Kasumi-1 (cell line): Measurements from ENCODE around the gene RELA.
A peak's percentile ranks its signal among the peaks of the same experiment; 100 is the strongest.

Experiments
- DNase-seq, 2 experiments: peaks; one replicate each; lab custom pipeline; 2025; lab: John Stamatoyannopoulos, UW

Gene RELA

DNA sequence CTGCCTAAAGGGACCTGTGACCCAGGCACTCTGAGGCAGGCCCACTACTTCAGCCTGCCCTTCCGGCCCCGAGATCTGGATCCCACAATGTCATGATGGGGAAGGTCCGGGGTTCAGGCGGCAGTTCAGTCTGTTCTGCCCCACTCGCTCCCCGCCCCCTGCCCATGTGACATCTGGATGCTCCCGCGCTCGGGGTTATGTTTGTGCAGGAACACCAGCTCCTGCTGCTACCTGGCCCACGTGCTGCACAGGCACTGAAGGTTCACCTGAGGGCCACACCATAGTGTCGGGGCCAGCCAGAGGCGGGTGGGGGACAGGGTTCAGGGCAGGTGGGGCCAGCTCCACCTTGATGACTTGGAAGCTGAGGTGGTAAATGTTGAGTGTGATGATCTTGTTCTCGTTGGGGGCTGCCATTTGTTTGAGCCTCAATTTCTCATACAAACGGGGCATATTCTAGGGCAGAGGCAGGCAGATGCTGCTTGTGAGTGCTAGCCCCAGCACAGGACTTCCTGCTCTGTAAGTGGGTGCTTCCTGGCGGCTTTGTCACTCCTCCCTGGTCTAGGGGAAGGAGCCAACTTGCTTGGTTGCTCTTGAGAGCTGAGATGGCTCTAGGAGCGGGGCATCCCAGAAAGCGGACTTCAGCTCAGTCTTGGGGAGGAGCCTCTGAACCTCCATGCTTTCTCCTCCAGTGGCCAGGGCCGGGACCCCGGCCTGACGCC, 29.2 kb downstream of the RELA start:
- peak; percentile 24 to 33 for DNase-seq

- DNase-seq: no peak
Measured at GRCh38 chr11:65630215-65630614, 32.5 kb downstream of the RELA start.

GRCh38 chr11:65629579-65629978, 33.1 kb downstream of the RELA start:
- DNase-seq: no peak

DNA sequence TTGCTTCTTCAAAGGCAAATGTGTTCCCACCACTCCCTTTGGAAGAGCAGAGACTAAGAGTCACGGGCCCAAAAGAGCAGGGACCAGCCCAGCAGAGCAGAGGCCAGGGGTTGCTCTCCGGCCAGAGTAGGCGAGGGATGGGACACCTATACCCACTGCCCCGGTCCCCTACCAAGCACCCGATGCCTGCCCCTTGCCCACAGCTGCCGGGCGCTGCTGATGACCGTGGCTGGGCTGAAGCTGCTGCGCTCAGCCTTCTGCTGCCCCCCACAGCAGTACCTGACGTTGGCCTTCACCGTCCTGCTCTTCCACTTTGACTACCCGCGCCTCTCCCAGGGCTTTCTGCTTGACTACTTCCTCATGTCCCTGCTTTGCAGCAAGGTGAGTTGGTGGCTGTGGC, 35.5 kb downstream of the RELA start:
- no peak for DNase-seq

DNA sequence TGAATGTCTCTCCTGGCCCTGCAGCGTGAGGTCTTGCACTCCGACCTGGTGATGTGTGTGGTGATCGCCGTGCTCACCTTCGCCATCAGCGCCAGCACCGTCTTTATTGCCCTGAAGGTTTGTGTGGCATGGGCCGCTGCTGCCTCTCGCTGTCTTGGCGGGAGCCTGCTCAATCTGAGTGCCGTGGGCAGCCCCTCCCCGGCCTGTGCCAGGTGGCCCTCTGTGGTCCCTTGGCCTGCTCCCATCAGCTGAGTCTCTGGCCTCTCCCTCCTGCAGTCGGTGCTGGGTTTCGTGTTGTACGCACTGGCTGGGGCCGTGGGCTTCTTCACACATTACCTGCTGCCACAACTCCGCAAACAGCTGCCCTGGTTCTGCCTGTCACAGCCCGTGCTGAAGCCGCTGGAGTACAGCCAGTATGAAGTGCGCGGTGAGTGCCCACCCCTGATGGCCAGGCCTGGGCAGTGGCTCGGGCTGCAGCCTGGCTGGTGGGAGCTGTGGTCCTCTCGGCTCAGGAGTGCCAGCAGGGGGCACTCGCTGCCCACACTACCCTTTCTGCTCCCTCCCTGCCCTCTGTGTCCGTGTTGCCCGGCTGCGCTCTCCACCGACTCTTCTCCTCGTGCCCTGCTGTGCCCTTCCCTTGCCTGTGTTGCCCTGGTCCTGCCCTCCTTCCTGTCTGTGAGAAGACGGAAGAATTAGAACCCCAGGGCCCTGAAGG, 36.9 kb downstream of the RELA start:
- peak; percentile 29 to 44 for DNase-seq

DNA sequence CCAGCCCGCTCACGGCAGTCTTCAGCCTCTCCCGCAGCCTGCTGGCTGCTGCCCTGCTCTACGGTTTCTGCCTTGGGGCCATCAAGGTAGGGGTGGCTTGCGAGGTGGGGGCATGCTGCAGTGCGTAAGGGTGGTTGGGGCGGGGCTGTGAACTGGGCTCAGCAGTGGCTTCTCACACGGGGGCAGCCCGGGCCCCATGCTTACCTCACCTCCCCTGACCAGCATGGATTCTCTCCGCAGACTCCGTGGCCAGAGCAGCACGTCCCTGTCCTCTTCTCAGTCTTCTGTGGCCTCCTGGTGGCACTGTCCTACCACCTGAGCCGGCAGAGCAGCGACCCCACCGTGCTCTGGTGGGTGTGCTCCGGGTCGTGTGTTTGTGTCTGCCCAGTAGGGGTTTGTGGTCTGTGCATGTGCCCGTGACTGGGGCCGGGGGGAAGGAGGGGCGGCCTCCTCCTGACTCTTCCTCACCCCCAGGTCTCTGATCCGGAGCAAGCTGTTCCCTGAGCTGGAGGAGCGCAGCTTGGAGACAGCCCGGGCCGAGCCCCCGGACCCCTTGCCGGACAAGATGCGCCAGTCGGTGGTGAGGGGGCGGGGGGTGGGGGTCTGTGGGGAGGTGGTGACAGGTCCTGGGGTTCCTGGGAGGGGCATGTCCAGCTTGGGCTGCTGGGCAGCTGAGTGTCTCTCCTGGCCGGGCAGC, 37.6 kb downstream of the RELA start:
- no peak for DNase-seq

- no peak for DNase-seq
Measured at GRCh38 chr11:65623852-65624616, 38.7 kb downstream of the RELA start.

GRCh38 chr11:65623177-65623576, 39.5 kb downstream of the RELA start:
- DNase-seq: no peak

- DNase-seq: no peak
Measured at GRCh38 chr11:65622011-65622410, 40.7 kb downstream of the RELA start.

DNA sequence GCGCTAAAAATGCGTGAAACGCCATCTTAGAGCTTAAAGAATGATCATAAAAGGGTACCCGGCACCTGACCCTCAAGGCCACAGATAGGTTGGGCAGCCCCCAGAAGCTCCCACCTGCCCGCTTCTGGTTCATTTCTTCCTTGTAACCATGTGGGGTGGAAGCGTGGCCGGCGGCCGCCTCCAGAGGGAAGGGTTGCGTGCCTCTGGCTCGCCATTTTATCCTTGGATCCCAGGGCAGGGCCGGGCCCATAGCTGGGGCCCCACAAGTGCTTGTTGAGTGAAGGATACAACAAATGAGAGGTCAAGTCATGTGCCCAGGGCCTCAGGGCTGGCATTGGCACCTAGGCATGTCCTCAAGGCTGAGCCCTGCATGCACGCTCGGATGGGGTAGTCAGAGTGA, 41.3 kb downstream of the RELA start:
- DNase-seq: no peak

DNA sequence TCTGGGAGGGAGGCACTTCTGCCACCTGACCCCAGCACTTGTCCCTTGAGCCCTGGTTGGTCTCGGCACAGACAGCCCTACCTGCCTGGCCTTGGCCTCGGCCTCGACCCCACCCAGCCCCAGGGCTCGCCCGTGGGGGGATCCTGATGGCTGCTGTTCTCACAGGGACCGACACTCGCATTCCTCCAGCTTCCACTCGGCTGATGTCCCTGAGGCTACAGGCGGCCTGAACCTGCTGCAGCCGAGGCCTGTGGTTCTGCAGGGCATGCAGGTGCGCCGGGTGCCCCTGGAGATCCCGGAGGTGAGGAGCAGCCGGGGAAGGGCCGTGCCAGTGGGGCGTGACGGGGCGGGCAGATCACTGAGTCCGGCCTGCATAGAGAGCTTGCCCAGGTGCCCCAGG, 42.0 kb downstream of the RELA start:
- no peak for DNase-seq

DNA sequence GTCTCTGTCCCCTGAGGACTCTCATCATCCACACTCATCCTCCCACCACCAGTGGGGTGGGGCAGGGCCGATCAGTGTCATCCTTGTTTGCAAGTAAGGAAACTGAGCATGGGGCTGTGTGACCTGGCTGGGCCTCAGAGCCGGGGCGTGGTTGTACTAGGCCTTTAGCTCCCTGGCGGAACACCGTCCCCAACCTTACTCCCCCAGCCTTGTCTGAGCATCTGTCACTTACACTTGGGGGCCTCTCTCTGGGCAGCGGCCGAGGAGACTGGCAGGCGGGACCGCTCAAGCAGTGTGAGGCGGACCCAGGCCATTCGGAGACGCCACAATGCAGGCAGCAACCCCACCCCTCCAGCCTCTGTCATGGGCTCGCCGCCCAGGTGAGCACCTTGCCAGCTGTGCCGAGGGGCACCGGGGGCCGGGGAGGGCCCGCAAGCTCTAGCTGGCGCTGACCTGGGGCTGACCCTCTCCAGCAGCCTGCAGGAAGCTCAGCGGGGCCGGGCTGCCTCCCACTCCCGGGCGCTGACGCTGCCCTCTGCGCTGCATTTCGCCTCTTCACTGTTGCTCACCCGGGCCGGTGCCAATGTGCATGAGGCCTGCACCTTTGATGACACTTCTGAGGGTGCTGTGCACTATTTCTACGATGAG, 43.3 kb downstream of the RELA start:
- no peak for DNase-seq

DNA sequence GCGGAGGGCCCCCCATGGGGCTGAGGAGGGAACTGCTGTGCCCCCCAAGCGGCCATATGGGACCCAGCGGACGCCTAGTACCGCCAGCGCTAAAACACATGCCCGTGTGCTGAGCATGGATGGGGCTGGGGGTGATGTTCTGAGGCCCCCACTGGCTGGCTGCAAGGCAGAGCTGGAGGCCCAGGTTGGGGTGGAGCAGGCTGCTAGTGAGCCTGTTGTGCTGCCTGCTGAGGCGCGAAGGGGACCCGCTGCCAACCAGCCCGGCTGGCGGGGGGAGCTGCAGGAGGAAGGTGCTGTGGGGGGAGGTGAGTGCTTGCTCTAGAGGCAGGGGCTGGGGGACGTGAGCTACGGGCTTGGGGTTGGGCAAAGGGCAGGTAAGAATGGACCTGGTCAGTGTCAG, 44.0 kb downstream of the RELA start:
- no peak for DNase-seq

- DNase-seq: no peak
Measured at GRCh38 chr11:65617990-65618751, 44.5 kb downstream of the RELA start.

DNA sequence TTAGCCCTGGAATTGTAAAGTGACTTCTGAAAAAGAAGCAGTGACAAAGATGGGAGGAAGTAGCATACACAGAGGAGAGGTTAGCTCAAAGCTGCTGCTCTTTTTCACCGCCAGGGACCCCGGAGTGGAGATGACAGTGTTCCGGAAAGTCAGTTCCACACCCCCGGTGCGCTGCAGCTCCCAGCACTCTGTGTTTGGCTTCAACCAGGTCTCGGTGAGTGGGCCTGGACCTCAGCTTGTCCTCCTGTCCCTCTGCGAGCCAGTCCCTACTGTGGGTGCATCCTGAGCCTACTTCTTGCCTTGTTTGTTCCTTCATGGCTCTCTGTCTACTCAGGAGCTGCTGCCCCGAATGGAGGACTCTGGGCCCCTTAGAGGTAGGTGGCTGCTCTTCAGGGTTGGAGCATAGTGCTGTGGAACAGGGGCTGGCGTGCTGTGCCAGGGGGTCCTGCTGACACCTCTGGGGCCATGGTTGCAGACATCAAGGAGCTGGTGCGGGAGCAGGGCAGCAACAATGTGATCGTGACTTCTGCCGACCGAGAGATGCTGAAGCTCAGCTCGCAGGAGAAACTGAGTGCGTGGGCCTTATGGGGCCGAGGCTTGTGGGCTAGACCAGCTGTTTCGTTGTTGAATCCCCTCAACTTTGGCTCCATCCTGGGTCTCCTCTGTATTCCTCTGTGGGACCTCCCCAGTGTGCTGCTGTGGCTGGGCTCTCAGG, 45.4 kb downstream of the RELA start:
- no peak for DNase-seq

DNA sequence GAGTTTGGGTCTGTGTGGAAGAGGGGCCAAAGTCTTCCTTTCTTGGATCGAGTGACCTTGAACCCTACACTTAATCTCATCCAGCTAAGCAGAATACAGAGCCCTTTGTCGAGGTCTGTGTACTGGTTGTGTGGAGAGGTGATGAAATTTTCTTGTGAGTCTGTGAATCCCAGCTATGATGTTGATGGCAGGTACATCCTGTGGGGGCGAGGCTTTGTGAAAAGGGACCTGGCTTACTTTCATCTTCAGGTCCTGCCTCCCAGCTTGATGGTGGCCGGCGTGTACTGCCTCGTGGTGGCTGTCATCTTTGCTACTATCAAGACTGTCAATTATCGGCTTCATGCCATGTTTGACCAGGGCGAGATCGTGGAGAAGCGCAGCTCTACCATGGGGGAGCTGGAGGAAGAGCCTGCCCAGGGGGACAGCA, 46.1 kb downstream of the RELA start:
- DNase-seq: no peak

GRCh38 chr11:65615950-65616574, 46.7 kb downstream of the RELA start:
- peak in 1 of 2 experiments; percentile 6 for DNase-seq

DNA sequence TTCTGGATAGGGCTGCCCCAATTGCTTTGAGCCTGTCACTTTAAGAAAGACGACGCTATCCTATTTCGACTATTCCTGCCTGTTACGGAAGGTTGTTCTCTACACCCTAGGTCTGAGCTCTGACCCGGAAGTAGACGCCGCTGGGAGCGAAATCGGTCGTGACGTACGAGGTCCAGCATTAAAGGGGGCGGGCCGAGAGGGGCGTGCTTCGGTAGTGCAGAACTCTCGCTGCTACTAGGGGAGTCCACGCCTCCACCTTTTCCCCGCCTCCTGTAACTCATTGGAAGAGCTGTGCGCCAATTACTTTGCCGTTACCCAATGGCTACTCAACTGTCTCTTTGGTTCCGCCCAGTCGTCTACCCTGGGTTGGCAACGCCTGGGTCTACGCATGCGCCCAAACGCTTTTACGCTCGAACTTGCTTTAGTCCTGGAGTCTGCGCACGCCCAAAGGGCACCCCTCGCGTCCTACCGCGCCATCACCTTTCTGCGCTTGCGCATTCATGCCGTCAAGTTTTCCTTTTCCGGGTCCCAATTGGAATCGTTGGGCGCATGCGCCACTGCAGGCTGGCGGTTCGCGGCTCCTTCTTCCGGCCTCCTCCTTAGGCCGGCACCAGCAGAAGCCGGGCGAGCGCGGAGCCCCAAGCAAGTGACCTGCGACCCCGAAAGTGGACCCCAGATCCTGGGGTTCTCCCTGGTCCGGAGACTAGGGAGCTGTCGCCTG, 47.3 kb downstream of the RELA start, which contains the start of gene PCNX3:
Gene PCNX3 (plus strand): TSS at position 548 of the 721 bp plus-strand sequence. CDS start 536 bp downstream, outside the sequence.
- peak; percentile 100 for DNase-seq
